Panc1 (cell line): ENCODE data around the gene KIAA1217.

Experiments used
- POLR2AphosphoS5 ChIP-seq: IDR thresholded peaks from 2 replicates; pipeline ENCODE4 v1.6.1; 2012; ENCODE audit warnings: mild to moderate bottlenecking, low read depth, low read length, moderate library complexity
- SIN3A ChIP-seq: IDR thresholded peaks from 2 replicates; pipeline ENCODE4 v1.6.1; 2012; ENCODE audit warnings: low read depth, mild to moderate bottlenecking, low read length, moderate library complexity, borderline replicate concordance; ENCODE audit not compliant: insufficient read depth
- TCF7L2 ChIP-seq: IDR thresholded peaks from 2 replicates; pipeline ENCODE4 v1.6.1; 2011; ENCODE audit warnings: mild to moderate bottlenecking, low read depth, low read length, inconsistent platforms
- TF ChIP-seq, protein P1 (sequence below): fragments of 450-650 bp; IDR thresholded peaks from 2 replicates; pipeline ENCODE4 v1.5.1; 2017; ENCODE audit warnings: mild to moderate bottlenecking
- TF ChIP-seq, protein P2 (sequence below), 2 experiments: IDR thresholded peaks; 2 replicates each; pipeline ENCODE4 v1.6.1; 2011 to 2012; ENCODE audit warnings: low read depth in 2 of 2, control low read depth in 1 of 2, low read length in 1 of 2, mild to moderate bottlenecking in 1 of 2, moderate library complexity in 1 of 2; ENCODE audit not compliant: insufficient read depth in 1 of 2

GRCh38 chr10:24343686-24344085 is 134.7 kb downstream of the KIAA1217 start:
- TF ChIP-seq POLR2AphosphoS5 (no peak), SIN3A (no peak), TCF7L2 (no peak)
- TF ChIP-seq, protein P1, sequence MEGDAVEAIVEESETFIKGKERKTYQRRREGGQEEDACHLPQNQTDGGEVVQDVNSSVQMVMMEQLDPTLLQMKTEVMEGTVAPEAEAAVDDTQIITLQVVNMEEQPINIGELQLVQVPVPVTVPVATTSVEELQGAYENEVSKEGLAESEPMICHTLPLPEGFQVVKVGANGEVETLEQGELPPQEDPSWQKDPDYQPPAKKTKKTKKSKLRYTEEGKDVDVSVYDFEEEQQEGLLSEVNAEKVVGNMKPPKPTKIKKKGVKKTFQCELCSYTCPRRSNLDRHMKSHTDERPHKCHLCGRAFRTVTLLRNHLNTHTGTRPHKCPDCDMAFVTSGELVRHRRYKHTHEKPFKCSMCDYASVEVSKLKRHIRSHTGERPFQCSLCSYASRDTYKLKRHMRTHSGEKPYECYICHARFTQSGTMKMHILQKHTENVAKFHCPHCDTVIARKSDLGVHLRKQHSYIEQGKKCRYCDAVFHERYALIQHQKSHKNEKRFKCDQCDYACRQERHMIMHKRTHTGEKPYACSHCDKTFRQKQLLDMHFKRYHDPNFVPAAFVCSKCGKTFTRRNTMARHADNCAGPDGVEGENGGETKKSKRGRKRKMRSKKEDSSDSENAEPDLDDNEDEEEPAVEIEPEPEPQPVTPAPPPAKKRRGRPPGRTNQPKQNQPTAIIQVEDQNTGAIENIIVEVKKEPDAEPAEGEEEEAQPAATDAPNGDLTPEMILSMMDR, result no peak
- TF ChIP-seq, protein P2, sequence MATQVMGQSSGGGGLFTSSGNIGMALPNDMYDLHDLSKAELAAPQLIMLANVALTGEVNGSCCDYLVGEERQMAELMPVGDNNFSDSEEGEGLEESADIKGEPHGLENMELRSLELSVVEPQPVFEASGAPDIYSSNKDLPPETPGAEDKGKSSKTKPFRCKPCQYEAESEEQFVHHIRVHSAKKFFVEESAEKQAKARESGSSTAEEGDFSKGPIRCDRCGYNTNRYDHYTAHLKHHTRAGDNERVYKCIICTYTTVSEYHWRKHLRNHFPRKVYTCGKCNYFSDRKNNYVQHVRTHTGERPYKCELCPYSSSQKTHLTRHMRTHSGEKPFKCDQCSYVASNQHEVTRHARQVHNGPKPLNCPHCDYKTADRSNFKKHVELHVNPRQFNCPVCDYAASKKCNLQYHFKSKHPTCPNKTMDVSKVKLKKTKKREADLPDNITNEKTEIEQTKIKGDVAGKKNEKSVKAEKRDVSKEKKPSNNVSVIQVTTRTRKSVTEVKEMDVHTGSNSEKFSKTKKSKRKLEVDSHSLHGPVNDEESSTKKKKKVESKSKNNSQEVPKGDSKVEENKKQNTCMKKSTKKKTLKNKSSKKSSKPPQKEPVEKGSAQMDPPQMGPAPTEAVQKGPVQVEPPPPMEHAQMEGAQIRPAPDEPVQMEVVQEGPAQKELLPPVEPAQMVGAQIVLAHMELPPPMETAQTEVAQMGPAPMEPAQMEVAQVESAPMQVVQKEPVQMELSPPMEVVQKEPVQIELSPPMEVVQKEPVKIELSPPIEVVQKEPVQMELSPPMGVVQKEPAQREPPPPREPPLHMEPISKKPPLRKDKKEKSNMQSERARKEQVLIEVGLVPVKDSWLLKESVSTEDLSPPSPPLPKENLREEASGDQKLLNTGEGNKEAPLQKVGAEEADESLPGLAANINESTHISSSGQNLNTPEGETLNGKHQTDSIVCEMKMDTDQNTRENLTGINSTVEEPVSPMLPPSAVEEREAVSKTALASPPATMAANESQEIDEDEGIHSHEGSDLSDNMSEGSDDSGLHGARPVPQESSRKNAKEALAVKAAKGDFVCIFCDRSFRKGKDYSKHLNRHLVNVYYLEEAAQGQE (IDR thresholded peaks at IDR 0.05; ENCODE audit: insufficient read depth in 1 of 2, low read depth in 2 of 2, low read length in 1 of 2), result no peak
